ENCODE data around the gene LINC01488. TPM values are rescaled to one million over a fixed set of nuclear protein-coding genes. Genes with fewer than 3 reads are reported as not detected.

The LINC01488 gene
- total and polyA plus RNA-seq, 3 donors from 2014 or later = not detected

- H3K27ac ChIP-seq = no peak overlapping the region
- TF ChIP-seq CTCF (IDR thresholded peaks at IDR 0.05) = no peak
- no peak for TF ChIP-seq POLR2A (IDR thresholded peaks at IDR 0.05)
- intact Hi-C loops (cut with DNase I; ENCODE audit: low total_unique reads) = no loop called here
- H3K36me3 ChIP-seq (ENCODE audit: low read depth, missing control alignments) = no peaks in the 10 kb centered on the region
- no peaks in the 10 kb centered on the region for H3K4me1 ChIP-seq
- no peaks in the 10 kb centered on the region for H3K27me3 ChIP-seq
- 71 to 74% methylated on average over 12 to 25 of the region's 25 CpGs for WGBS, 2 donors
- no peak overlapping the region for H3K4me3 ChIP-seq
- no peaks in the 10 kb centered on the region for H3K9me3 ChIP-seq
- no peak for DNase-seq
Observed at GRCh38 chr11:69483691-69484426, 2.4 kb downstream of the LINC01488 start.

GRCh38 chr11:69484427-69485259 lies 3.2 kb downstream of the LINC01488 start:
- Histone ChIP-seq H3K27ac (no peak overlapping the region), H3K9me3 (no peaks in the 10 kb centered on the region), H3K36me3 (ENCODE audit: low read depth, missing control alignments) (no peaks in the 10 kb centered on the region), H3K27me3 (no peaks in the 10 kb centered on the region), H3K4me1 (no peaks in the 10 kb centered on the region), H3K4me3 (no peak overlapping the region)
- intact Hi-C loops (cut with DNase I; ENCODE audit: low total_unique reads) = no loop called here
- TF ChIP-seq CTCF (IDR thresholded peaks at IDR 0.05) (no peak), POLR2A (IDR thresholded peaks at IDR 0.05) (no peak)
- 83 to 84% methylated on average over 7 to 13 of the region's 13 CpGs for whole genome bisulfite sequencing, 2 donors
- no peak for DNase-seq

- Histone ChIP-seq H3K4me1 (no peaks in the 10 kb centered on the region), H3K36me3 (ENCODE audit: low read depth, missing control alignments) (no peaks in the 10 kb centered on the region), H3K4me3 (no peak overlapping the region), H3K27me3 (no peaks in the 10 kb centered on the region), H3K27ac (no peak overlapping the region), H3K9me3 (no peaks in the 10 kb centered on the region)
- 89 to 93% methylated on average over 9 of the region's 11 CpGs for WGBS, 2 donors
- TF ChIP-seq CTCF (IDR thresholded peaks at IDR 0.05) = no peak
- TF ChIP-seq POLR2A (IDR thresholded peaks at IDR 0.05) = no peak
- intact Hi-C loops (cut with DNase I; ENCODE audit: low total_unique reads) = no loop called here
- no peak for DNase-seq
Observed at GRCh38 chr11:69485337-69486041, 4.0 kb downstream of the LINC01488 start.

GRCh38 chr11:69486056-69486772 lies 4.8 kb downstream of the LINC01488 start:
- TF ChIP-seq CTCF (IDR thresholded peaks at IDR 0.05) (no peak), POLR2A (IDR thresholded peaks at IDR 0.05) (no peak)
- no peaks in the 10 kb centered on the region for H3K27me3 ChIP-seq
- H3K36me3 ChIP-seq (ENCODE audit: low read depth, missing control alignments) = no peaks in the 10 kb centered on the region
- 94 to 100% methylated on average over 4 to 17 of the region's 17 CpGs for WGBS, 2 donors
- no peaks in the 10 kb centered on the region for H3K9me3 ChIP-seq
- H3K27ac ChIP-seq = no peak overlapping the region
- DNase-seq = no peak
- intact Hi-C loops (cut with DNase I; ENCODE audit: low total_unique reads) = no loop called here
- no peaks in the 10 kb centered on the region for H3K4me1 ChIP-seq
- no peak overlapping the region for H3K4me3 ChIP-seq
